GM18909 (cell line): Measurements from ENCODE around the gene TWIST2.

Experiments
- ATAC-seq: cut with Tn5 transposase; IDR thresholded peaks from one replicate; pipeline ENCODE4 v1.9.1; 2021; ENCODE audit warnings: mild to moderate bottlenecking; ENCODE audit not compliant: unreplicated experiment, poor library complexity

Gene TWIST2

DNA sequence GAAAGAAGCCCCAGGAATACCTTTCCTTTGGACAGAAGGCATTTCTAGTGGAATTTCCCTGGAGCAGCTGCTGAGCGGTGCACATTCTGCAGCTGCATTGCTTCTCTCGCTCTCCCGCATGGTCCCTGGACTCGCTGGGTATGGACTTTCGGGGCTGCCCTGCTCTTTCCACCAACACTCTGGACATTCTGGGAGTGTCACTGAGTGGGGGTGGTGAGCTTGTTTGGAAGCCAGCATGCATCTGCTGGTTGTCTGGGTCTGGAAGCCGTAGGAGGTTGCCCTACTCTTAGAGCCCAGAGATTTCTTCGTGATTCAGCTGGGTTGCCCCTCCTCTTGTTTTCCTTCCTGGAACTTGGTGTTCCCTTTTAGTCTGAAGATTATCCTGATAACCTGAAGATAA is 52.6 kb downstream of the TWIST2 start:
- ATAC-seq: no peak

DNA sequence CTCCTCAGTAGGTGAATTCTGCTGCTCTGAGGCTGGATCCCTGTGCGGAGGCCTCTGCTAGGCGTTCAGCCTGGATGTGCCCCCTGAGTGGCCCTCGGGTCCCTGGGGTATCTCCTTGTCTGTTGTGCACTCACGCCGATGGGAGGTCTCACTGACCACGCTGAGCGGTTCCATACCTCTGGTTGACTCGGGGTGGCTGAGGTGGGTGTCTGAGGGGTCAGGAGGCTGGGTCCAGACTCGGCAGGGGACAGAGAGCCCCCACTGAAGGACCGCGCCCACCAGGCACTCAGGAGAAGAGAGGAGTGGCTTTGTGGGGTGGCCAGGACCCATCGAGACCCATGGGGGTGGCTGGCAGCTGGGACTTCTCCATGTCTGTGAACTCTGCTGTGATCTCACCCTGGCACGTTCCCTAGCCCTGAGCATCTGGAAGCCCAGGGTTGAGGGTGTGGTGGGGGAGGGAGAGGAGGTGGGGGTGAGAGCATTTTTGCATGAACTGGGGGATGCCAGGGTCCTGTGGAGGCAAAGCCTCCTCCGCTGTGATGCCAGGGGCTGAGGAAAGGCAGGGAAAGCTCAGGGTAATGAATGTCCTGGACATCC is 53.7 kb downstream of the TWIST2 start:
- ATAC-seq: no peak

- no peak for ATAC-seq
These were observed 54.4 kb downstream of the TWIST2 start for GRCh38 chr2:238902285-238902684.

DNA sequence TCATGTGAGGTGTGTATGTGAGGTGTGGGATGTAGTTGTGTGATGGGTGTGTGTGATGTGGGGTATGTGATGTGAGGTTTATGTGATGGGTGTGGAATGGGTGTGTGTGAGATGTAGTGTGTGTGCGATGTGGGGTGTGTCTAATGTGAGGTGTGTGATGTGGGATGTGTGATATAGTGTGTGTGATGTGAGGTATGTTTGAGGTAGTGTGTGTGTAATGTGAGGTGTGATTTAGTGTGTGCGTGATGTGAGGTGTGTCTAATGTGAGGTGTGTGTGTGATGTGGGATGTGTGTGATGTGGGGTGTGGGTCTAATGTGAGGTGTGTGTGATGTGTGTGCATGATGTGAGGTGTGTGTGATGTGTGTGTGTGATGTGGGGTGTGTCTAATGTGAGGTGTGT is 55.3 kb downstream of the TWIST2 start:
- no peak for ATAC-seq

- no peak for ATAC-seq
These were observed 56.3 kb downstream of the TWIST2 start for GRCh38 chr2:238904177-238904576.

- ATAC-seq: no peak
These were observed 56.8 kb downstream of the TWIST2 start for GRCh38 chr2:238904716-238905115.

- ATAC-seq: no peak
These were observed 57.3 kb downstream of the TWIST2 start for GRCh38 chr2:238905224-238905623.

- ATAC-seq: no peak
These were observed 57.8 kb downstream of the TWIST2 start for GRCh38 chr2:238905644-238906043.

DNA sequence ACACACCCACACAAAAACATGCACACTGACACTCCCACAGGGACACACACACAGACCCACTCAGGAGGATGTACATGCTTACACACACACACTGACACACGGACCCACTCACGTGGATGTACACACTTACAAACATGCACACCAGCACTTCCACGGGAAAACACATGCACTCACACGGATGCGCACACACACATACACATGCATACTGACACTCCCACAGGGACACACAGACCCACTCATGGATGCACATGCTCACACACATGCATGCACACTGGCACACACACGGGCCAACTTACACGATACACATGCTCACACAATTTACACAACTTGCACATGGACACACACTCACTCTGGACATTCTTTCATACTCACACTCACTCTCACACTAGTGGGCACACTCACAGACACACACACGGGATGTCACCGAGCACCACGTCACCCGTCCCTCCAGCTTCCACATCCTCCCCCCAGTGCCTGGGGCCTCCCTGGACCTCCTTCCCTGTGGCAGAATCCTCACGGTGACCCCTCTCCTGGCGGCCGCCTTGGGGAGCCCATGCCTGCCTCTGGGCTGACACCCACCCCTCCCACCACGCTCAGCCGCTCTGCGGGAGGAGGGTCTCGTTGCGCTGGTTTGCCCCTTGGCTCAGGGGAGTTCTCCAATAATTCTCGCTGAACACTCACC is 58.5 kb downstream of the TWIST2 start:
- no peak for ATAC-seq

GRCh38 chr2:238906936-238907716 is 59.2 kb downstream of the TWIST2 start:
- no peak for ATAC-seq

GRCh38 chr2:238907717-238908173 is 59.9 kb downstream of the TWIST2 start:
- no peak for ATAC-seq

DNA sequence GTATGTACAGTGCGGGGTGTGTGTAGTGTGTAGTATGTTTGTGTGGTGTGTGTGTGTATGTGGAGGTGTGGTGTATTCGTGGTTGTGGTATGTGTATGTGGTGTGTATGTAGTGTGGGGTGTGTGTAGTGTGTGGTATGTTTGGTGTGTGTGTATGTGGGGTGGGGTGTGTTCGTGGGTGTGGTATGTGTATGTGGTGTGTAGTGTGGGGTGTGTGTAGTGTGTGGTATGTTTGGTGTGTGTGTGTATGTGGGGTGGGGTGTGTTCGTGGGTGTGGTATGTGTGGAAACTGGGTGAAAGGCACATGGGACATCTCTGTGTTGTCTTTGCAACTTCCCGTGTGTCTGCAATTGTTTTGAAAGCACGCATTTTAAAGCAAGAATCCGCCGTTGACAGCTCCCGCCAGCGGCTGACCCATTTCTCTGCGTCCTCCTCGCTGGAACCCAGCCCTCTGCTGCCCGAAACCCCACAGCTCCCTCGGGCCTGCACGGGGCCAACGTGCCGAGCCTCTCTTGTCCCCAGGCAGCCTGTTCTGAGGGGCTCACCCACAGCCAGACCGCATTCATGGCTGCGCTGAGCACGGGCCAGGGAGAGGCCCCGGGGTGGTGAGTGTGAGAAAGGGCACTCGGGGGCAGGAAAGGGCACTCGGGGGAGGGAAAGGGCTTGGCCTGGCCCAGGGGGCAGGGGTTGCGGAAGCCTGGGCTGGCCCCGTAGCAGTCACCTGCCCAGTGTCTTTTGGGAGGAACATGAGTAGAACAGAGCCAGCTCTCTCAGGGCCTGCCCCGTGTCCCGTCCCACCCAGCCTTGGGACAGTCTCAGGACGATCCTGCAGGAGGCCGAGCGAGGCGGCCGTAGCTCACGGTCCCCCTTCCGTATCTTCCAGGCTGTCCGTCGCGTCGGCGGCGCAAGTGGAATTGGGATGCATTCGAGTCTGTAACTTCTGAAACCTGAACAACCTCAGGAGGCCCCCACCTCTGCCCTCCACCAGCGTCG is 61.4 kb downstream of the TWIST2 start:
- no peak for ATAC-seq

DNA sequence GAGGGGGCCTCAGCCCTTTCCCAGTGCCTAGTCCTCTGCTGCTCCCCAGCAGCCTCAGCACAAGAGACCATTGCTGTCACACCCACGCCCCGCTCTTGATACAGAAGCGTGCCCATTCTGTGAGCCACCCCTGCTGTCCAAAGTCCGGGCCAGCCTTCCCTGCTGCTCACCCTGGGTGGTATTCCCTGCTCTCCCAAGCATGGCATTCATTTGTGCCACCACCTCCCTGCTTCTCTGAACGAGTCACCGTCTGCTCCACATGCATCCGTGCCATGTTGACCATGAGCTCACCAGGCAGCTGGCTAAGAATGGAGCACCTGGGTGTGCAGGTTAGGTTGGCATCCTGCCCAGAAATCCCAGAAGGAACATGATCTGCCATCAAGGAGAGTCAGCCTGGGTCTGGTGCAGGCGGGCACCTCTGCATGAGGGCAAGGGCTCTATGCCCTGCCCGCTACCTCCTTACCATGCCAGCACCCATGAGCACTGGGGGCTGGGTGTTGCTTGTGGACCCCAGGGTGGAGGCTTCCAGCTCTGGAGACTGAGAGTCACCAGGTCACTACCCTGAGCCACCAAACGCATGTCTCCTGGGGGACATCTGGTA is 63.0 kb downstream of the TWIST2 start:
- no peak for ATAC-seq

GRCh38 chr2:238911376-238912227 is 63.7 kb downstream of the TWIST2 start:
- ATAC-seq: no peak

DNA sequence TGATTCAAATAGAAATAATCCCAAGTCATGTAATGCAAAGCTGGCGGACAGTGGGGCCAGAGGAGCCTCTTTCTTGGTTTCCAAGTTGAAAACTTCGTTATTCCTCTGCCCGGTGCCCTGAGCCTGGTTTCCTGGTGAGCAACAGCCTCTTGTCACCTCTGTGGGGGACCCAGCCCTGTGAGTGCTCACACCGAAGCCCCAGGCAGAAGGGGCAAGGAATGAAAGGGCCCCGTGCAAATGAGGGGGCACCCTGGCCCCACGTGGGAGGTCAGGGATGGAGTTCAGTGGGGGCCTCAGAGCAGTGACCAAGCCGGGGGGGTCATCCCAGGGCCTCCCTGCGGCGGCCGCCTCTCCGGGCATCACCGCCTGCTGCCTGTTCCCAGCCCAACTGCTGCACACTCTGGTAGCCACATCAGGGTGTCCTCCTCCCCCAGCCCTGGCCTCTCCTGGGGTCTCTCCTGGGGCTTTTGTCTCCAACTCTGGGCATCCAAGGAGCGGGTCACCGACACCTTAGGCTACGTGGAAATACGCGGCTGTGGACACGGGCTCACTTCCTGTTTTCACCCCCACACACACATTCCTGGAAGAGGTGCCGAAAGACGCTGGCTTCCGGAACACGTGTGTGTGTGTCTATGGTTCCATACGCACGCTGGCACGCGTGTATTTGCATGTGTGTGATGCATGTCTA is 64.5 kb downstream of the TWIST2 start:
- ATAC-seq: no peak

- no peak for ATAC-seq
These were observed 65.3 kb downstream of the TWIST2 start for GRCh38 chr2:238912916-238913875.

DNA sequence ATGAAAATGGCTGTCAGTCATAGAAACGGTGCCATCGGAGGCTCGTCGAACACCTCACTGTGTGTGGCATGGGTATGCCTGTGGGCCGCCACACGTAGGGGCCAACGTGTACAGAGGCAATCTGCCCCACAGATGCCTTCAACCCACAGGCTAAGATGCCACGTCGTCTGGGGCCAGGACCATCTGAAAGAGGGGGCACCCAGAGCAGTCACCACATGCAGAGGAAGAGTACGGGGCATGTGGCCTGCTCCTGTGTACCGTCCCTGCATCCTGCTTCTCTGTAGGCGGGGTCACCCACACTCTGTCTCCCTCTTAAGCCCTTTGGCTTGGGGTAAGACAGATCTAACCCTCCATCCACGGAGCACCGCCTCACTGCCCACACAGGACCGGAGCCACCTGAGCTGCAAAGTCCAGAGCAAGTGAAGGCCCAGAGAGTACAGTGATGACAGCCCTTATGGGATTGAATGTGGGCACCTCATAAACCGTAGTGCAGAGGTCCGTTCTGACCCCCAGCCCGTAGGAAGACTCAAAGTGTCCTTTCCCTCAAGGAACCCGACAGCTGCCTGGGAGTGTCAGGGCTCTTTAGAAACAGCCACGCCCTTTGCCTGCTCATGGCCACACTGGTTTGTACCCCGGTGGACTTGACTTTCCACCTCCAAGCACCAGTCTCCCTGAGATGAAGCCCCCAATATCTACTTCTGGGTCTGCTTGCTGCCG is 66.2 kb downstream of the TWIST2 start:
- no peak for ATAC-seq
